ENCODE data around the gene GPR101. TPM values are rescaled to one million over a fixed set of nuclear protein-coding genes. Genes with fewer than 3 reads are reported as not detected.

Gene GPR101, protein sequence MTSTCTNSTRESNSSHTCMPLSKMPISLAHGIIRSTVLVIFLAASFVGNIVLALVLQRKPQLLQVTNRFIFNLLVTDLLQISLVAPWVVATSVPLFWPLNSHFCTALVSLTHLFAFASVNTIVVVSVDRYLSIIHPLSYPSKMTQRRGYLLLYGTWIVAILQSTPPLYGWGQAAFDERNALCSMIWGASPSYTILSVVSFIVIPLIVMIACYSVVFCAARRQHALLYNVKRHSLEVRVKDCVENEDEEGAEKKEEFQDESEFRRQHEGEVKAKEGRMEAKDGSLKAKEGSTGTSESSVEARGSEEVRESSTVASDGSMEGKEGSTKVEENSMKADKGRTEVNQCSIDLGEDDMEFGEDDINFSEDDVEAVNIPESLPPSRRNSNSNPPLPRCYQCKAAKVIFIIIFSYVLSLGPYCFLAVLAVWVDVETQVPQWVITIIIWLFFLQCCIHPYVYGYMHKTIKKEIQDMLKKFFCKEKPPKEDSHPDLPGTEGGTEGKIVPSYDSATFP
- total RNA-seq: not detected

GRCh38 chrX:137033774-137034507 is at the start of gene GPR101:
Gene GPR101 (minus strand): TSS chrX:137033995. CDS start chrX:137031674, 2,321 bp downstream.
- H3K36me3 Mint-ChIP-seq (ENCODE audit: low read depth): no peaks in the 10 kb centered on the region
- H3K4me1 Mint-ChIP-seq: peaks cover 7% of the 10 kb centered on the region
- no peak within 1 kb of the TSS for H3K27ac Mint-ChIP-seq
- H3K9me3 Mint-ChIP-seq (ENCODE audit: low read depth): no peaks in the 10 kb centered on the region
- H3K27me3 Mint-ChIP-seq: peaks cover 43% of the 10 kb centered on the region
- intact Hi-C loops (cut with DNase I, micrococcal nuclease): loop anchor here in 1 of 2 experiments (5.0 to 10.0 kb wide), 2 partner anchors 72 to 541 kb away; no protein-coding TSS in a partner anchor
- DNase-seq (peak; percentile 32), ATAC-seq (peak; percentile 27)
- CTCF ChIA-PET: interaction anchor here (1.7 kb wide), 1 partner anchor 18 kb away, joined by 5 read pairs; no protein-coding TSS in a partner anchor
- POLR2A ChIA-PET: no interaction called here
- H3K4me3 Mint-ChIP-seq: no peak within 1 kb of the TSS

- Mint-ChIP-seq H3K36me3 (ENCODE audit: low read depth) (no peaks in the 10 kb centered on the region), H3K4me3 (no peak overlapping the region), H3K27me3 (peaks cover 8% of the 10 kb centered on the region), H3K9me3 (ENCODE audit: low read depth) (no peaks in the 10 kb centered on the region), H3K27ac (no peak overlapping the region), H3K4me1 (no peaks in the 10 kb centered on the region)
- CTCF ChIA-PET: no interaction called here
- DNase-seq: no peak
- intact Hi-C loops (cut with DNase I, micrococcal nuclease): no loop called here
- POLR2A ChIA-PET: no interaction called here
- ATAC-seq: no peak
These were observed 47.4 kb upstream of the GPR101 start for GRCh38 chrX:137081239-137081638.

- Mint-ChIP-seq H3K27ac (no peak overlapping the region), H3K27me3 (no peaks in the 10 kb centered on the region), H3K4me3 (no peak overlapping the region), H3K36me3 (ENCODE audit: low read depth) (no peaks in the 10 kb centered on the region), H3K4me1 (no peaks in the 10 kb centered on the region), H3K9me3 (ENCODE audit: low read depth) (no peaks in the 10 kb centered on the region)
- DNase-seq (no peak), ATAC-seq (no peak)
- ChIA-PET POLR2A (no interaction called here), CTCF (no interaction called here)
- intact Hi-C loops (cut with DNase I, micrococcal nuclease): no loop called here
These were observed 38.6 kb upstream of the GPR101 start for GRCh38 chrX:137072396-137072795.

- no peak for DNase-seq
- Mint-ChIP-seq H3K4me1 (no peaks in the 10 kb centered on the region), H3K9me3 (ENCODE audit: low read depth) (no peaks in the 10 kb centered on the region), H3K36me3 (ENCODE audit: low read depth) (no peaks in the 10 kb centered on the region), H3K27ac (no peak overlapping the region), H3K4me3 (no peak overlapping the region), H3K27me3 (no peaks in the 10 kb centered on the region)
- ChIA-PET POLR2A (no interaction called here), CTCF (no interaction called here)
- intact Hi-C loops (cut with DNase I, micrococcal nuclease): no loop called here
- no peak for ATAC-seq
These were observed 37.8 kb upstream of the GPR101 start for GRCh38 chrX:137071596-137071995.

DNA sequence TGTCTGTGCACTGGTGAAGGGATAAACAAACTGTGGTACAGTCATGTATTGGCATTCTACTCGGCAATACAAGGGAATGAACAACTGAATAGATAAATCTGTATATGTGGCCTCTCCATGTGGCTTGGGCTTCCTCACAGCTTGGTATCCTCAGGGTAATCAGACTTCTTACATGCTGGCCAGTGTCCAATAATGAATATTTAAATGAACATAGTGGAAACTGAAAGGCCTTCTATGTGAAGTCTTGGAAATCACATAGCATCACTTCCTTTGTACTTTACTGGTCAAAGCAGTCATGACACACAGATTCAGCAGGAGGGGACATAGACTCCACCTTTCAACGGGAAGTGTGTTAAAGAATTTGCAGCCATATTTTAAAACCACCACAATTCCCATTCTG is 33.4 kb upstream of the GPR101 start:
- ChIA-PET CTCF (no interaction called here), POLR2A (no interaction called here)
- H3K9me3 Mint-ChIP-seq (ENCODE audit: low read depth): no peaks in the 10 kb centered on the region
- no peaks in the 10 kb centered on the region for H3K27me3 Mint-ChIP-seq
- intact Hi-C loops (cut with DNase I, micrococcal nuclease): no loop called here
- no peak overlapping the region for H3K4me3 Mint-ChIP-seq
- DNase-seq (no peak), ATAC-seq (no peak)
- no peaks in the 10 kb centered on the region for H3K4me1 Mint-ChIP-seq
- H3K27ac Mint-ChIP-seq: no peak overlapping the region
- no peaks in the 10 kb centered on the region for H3K36me3 Mint-ChIP-seq (ENCODE audit: low read depth)

GRCh38 chrX:137062915-137063617 is 29.3 kb upstream of the GPR101 start:
- DNase-seq (no peak), ATAC-seq (no peak)
- Mint-ChIP-seq H3K4me3 (no peak overlapping the region), H3K9me3 (ENCODE audit: low read depth) (no peaks in the 10 kb centered on the region), H3K4me1 (no peaks in the 10 kb centered on the region), H3K36me3 (ENCODE audit: low read depth) (no peaks in the 10 kb centered on the region), H3K27me3 (no peaks in the 10 kb centered on the region), H3K27ac (no peak overlapping the region)
- intact Hi-C loops (cut with DNase I, micrococcal nuclease): no loop called here
- CTCF ChIA-PET: interaction anchor here (0.5 to 1.3 kb wide), 2 partner anchors 11 to 30 kb away, joined by 3 to 4 read pairs; no protein-coding TSS in a partner anchor
- POLR2A ChIA-PET: no interaction called here

- no peak overlapping the region for H3K4me3 Mint-ChIP-seq
- intact Hi-C loops (cut with DNase I, micrococcal nuclease): loop anchor here in 1 of 2 experiments (10.0 kb wide), 1 partner anchor 224 kb away; no protein-coding TSS in a partner anchor
- POLR2A ChIA-PET: no interaction called here
- ATAC-seq: no peak
- H3K27me3 Mint-ChIP-seq: peaks cover 7% of the 10 kb centered on the region
- no peak overlapping the region for H3K27ac Mint-ChIP-seq
- CTCF ChIA-PET: no interaction called here
- no peaks in the 10 kb centered on the region for H3K36me3 Mint-ChIP-seq (ENCODE audit: low read depth)
- H3K9me3 Mint-ChIP-seq (ENCODE audit: low read depth): no peaks in the 10 kb centered on the region
- H3K4me1 Mint-ChIP-seq: no peaks in the 10 kb centered on the region
- no peak for DNase-seq
These were observed 24.7 kb upstream of the GPR101 start for GRCh38 chrX:137058339-137059127.

GRCh38 chrX:137052643-137053235 is 18.9 kb upstream of the GPR101 start:
- intact Hi-C loops (cut with DNase I, micrococcal nuclease): loop anchor here (1.0 to 10.0 kb wide), 4 partner anchors 20 to 218 kb away; no protein-coding TSS in a partner anchor
- H3K36me3 Mint-ChIP-seq (ENCODE audit: low read depth): no peaks in the 10 kb centered on the region
- no peaks in the 10 kb centered on the region for H3K9me3 Mint-ChIP-seq (ENCODE audit: low read depth)
- peak overlapping the region; percentile 74 for H3K4me3 Mint-ChIP-seq
- CTCF ChIA-PET: interaction anchor here (0.6 to 1.8 kb wide), 11 partner anchors 11 to 728 kb away, joined by 3 to 10 read pairs (median 4); partner anchors contain the start of gene GPR101
- H3K27ac Mint-ChIP-seq: peak overlapping the region; percentile 76
- DNase-seq (peak; percentile 58), ATAC-seq (peak; percentile 48)
- H3K27me3 Mint-ChIP-seq: peaks cover 19% of the 10 kb centered on the region
- POLR2A ChIA-PET: no interaction called here
- H3K4me1 Mint-ChIP-seq: peaks cover 12% of the 10 kb centered on the region

GRCh38 chrX:137051978-137052642 is 18.3 kb upstream of the GPR101 start:
- ATAC-seq (peak; percentile 89), DNase-seq (peak; percentile 87)
- Mint-ChIP-seq H3K4me1 (peaks cover 12% of the 10 kb centered on the region), H3K27ac (peak overlapping the region; percentile 76), H3K36me3 (ENCODE audit: low read depth) (no peaks in the 10 kb centered on the region), H3K4me3 (peak overlapping the region; percentile 74), H3K9me3 (ENCODE audit: low read depth) (no peaks in the 10 kb centered on the region), H3K27me3 (peaks cover 19% of the 10 kb centered on the region)
- ChIA-PET CTCF (interaction anchor here (0.6 to 1.8 kb wide), 10 partner anchors 12 to 509 kb away, joined by 3 to 10 read pairs (median 4); partner anchors contain the start of gene GPR101), POLR2A (no interaction called here)
- intact Hi-C loops (cut with DNase I, micrococcal nuclease): loop anchor here (1.0 to 10.0 kb wide), 4 partner anchors 20 to 217 kb away; no protein-coding TSS in a partner anchor

DNA sequence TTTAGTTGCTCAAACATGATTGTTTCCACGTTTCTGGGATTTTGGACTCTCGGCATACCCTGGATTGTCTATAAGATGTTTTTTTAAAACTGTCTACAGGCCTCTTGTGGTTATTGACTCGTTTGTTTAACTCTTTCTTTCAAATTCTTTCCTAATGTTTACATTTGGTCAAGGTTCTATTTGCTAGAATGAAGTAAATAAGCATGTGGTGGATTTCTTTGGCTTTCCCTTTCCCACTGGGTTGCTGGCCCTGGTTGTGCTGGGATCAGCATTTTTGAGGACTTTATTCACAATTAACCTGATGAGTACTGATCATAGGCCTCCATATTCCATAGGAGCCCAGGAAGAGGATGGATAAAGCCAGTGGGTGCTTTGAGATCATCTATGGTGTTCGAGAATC is 11.1 kb upstream of the GPR101 start:
- CTCF ChIA-PET: no interaction called here
- intact Hi-C loops (cut with DNase I, micrococcal nuclease): no loop called here
- DNase-seq: no peak
- H3K4me1 Mint-ChIP-seq: no peaks in the 10 kb centered on the region
- no peaks in the 10 kb centered on the region for H3K9me3 Mint-ChIP-seq (ENCODE audit: low read depth)
- no peak overlapping the region for H3K27ac Mint-ChIP-seq
- H3K4me3 Mint-ChIP-seq: no peak overlapping the region
- ATAC-seq: no peak
- H3K36me3 Mint-ChIP-seq (ENCODE audit: low read depth): no peaks in the 10 kb centered on the region
- POLR2A ChIA-PET: no interaction called here
- H3K27me3 Mint-ChIP-seq: peaks cover 10% of the 10 kb centered on the region
